AG08395 (cell line): ENCODE measurements around the gene SPATA31E1.
"Not testable (repeated sequence)": the region's sequence is repeated elsewhere in the genome, so short reads cannot be mapped to it uniquely, and the experiment has no call there.

ENCODE experiments used
- DNase-seq: peaks from one replicate; pipeline ENCODE4 v3.0.0; 2012; ENCODE audit warnings: mixed read lengths, low spot score

The SPATA31E1 gene

GRCh38 chr9:87886210-87886932, 3.7 kb downstream of the SPATA31E1 start:
- DNase-seq: no peak

- no peak for DNase-seq
These were observed 4.3 kb downstream of the SPATA31E1 start for GRCh38 chr9:87886933-87887505.

GRCh38 chr9:87887661-87888480, 5.2 kb downstream of the SPATA31E1 start:
- DNase-seq: no peak

DNA sequence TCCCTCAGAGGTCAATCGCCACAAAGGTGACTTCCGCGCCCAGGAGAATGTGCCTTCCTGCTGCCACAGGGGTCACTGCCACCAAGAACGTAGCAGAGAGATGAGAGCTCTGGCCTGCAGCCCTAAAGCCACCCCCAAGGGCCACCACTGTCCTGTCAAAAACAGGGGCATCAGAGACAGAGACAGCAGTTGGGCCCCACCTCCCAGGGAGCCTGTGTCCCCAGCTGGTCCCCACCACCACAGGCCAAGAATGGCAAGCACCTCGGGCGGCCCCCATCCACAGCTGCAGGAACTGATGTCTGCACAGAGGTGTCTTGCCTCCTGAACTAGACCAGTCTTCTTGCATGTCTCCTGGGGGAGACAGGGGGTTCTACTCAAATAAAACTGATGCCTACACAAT, 5.8 kb downstream of the SPATA31E1 start:
- DNase-seq: no peak

GRCh38 chr9:87889065-87889881, 6.6 kb downstream of the SPATA31E1 start:
- no peak for DNase-seq

GRCh38 chr9:87889882-87890252, 7.2 kb downstream of the SPATA31E1 start:
- no peak for DNase-seq

GRCh38 chr9:87890837-87891236, 8.2 kb downstream of the SPATA31E1 start:
- no peak for DNase-seq

DNA sequence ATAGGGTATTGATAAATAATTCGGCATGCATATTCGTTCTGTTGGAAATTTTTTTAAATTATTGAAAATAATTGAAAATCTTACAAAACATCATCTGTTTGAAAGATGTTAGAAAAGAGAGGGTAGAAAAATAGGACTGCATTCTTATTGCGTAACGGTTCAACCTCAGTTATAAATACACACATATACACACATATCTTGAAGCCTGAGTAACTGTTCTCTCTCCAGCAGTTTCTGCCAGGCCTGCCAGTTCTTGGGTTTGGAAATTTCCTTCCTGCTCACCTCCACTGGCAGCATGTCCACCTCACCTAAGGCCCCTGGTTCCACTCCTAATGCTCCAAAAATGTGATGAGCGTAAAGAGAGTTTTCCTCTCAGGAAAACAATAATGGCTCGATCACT, 9.1 kb downstream of the SPATA31E1 start:
- no peak for DNase-seq

- no peak for DNase-seq
These were observed 10.3 kb downstream of the SPATA31E1 start for GRCh38 chr9:87892956-87893355.

GRCh38 chr9:87894998-87895625, 12.4 kb downstream of the SPATA31E1 start:
- DNase-seq: peak; percentile 10

DNA sequence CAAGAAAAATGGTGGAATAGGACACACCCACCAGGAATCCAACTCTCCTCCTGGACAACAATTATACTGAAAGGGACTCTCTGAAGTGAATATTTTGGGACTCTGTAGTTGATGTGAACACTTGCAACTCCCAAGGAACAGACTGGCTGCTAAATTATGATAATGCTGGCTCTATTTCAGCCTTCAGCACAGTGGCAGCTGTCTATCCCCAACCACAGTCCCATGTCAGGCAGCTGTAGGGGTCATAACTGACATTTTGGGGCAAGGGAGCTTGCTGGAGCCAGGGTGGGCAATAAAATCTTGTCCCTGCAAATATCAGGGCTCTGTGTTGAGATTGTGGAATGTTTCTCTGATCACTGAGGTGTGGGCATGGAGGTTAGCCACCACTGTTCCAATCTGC, 14.2 kb downstream of the SPATA31E1 start:
- DNase-seq: no peak

DNA sequence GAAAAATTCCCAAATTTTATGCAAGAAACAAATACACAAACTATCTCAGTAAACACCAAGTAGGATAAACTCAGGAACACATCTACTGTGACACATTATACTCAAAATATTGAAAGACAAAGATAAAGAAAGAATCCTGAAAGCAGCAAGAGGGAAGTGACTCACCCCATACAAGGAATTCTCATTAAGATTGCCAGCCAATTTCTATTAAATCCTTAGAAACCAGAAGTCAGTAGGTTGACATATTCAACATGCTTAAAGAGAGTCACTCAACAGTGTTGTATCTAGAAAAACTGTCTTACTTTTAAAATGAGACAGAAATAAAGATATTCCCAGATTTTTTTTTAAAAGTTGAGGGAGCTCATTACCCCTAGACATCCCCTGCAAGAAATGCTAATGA, 15.5 kb downstream of the SPATA31E1 start:
- peak; percentile 35 for DNase-seq

DNA sequence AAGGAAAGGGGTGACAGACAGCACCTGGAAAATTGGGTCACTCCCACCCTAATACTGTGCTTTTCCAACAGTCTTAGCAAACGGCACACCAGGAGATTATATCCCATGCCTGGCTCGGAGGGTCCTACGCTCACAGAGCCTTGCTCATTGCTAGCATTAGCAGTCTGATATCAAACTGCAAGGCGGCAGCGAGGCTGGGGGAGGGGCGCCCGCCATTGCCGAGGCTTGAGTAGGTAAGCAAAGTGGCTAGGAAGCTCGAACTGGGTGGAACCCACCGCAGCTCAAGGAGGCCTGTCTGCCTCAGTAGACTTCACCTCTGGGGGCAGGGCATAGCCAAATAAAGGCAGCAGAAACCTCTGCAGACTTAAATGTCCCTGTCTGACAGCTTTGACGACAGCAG, 19.7 kb downstream of the SPATA31E1 start:
- not testable (repeated sequence) for DNase-seq

GRCh38 chr9:87909310-87910041, 26.8 kb downstream of the SPATA31E1 start:
- no peak for DNase-seq

DNA sequence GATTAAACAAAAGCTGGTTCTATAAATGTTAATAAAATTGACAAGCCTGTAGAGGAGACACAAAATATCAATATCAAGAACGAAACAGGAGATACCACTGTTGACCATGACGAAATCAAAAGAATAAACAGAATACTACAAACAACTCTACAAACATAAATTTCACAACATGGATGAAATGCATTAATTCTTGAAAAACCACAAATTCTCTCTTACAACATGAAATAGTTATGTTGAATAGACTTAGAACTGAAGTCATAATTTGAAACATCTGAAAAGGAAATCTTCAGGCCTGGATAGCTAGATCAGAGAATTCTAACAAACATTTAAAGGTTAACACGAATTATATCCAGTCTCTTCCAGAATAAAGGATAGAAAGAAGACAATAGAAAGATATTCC, 28.1 kb downstream of the SPATA31E1 start:
- peak; percentile 53 for DNase-seq

GRCh38 chr9:87917662-87918061, 35.0 kb downstream of the SPATA31E1 start, which contains the start of gene SPATA31C1:
Gene SPATA31C1 (plus strand): TSS chr9:87917962.
- DNase-seq: not testable (repeated sequence)

DNA sequence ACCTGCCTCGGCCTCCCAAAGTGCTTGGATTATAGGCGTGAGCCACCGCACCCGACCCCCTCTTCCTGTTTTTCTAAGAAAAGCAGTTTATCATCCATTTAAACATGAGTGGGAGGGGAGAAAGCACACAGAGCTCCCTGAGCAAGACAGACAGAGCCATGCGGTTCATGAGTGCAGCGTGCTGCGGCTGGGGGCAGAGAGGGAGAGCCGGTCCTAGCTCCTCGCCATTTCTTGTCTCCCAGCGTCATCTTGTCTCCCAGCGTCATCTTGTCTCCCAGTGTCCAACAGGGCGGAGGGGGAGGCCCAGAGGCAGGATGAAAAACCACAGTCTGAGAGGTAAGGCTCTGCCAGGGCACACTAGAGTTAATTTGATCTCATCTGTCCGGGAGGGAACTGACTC, 36.3 kb downstream of the SPATA31E1 start:
- not testable (repeated sequence) for DNase-seq

- not testable (repeated sequence) for DNase-seq
These were observed 38.9 kb downstream of the SPATA31E1 start for GRCh38 chr9:87921561-87921960.

DNA sequence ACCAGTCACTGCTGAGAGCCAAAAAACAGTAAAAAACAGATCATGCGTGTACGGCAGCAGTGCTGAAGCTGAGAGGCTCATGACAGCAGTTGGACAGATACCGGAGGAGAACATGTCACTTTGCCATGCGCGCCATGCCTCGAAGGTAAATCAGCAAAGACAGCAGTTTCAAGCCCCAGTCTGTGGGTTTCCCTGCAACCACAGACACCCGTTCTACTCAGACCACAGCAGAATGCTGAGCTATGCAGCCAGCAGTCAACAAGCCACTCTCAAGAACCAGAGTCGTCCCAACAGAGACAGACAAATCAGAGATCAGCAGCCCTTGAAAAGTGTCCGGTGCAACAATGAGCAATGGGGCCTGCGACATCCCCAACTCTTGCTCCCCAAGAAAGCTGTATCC, 40.3 kb downstream of the SPATA31E1 start:
- DNase-seq: not testable (repeated sequence)

DNA sequence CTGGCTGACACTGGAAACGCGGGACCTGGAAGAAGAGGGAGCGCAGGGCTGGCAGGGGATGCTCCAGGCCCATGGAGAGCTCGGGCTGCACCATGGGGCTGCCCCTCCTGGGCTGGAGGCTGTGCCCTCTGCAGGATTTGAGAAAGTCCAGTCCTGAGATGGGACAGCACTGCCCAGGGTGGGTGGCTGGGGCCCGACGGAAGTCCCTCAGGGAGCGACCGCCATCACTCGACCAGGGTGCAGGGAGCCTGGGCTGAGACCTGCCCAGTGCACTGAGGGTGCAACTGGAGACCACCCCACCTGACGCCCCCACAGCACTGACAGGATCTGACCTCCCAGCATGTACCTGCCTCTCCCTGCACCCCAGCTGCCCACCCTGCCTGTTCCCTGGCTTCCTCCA, 42.2 kb downstream of the SPATA31E1 start:
- DNase-seq: not testable (repeated sequence)

GRCh38 chr9:87929152-87929551, 46.5 kb downstream of the SPATA31E1 start:
- DNase-seq: not testable (repeated sequence)
